GM18951 (cell line): ENCODE results near the gene CMIP.

ENCODE experiments used
- POLR2A ChIP-seq: IDR thresholded peaks from 4 replicates; pipeline ENCODE4 v1.6.1; 2011; ENCODE audit warnings: mild to moderate bottlenecking; ENCODE audit not compliant: insufficient read length, insufficient read depth; ENCODE audit errors: extremely low read depth
- in situ Hi-C: fragments of 300-500 bp; cut with MboI; formaldehyde crosslinking; loops from one replicate; pipeline ENCODE4 v1.12.0; 2022; ENCODE audit warnings: low sequenced_read_pairs, mixed read lengths, inconsistent platforms; ENCODE audit not compliant: unreplicated experiment

The CMIP gene

GRCh38 chr16:81608523-81609209, 164.1 kb downstream of the CMIP start:
- no peak for TF ChIP-seq POLR2A
- in situ Hi-C loops: no loop called here

DNA sequence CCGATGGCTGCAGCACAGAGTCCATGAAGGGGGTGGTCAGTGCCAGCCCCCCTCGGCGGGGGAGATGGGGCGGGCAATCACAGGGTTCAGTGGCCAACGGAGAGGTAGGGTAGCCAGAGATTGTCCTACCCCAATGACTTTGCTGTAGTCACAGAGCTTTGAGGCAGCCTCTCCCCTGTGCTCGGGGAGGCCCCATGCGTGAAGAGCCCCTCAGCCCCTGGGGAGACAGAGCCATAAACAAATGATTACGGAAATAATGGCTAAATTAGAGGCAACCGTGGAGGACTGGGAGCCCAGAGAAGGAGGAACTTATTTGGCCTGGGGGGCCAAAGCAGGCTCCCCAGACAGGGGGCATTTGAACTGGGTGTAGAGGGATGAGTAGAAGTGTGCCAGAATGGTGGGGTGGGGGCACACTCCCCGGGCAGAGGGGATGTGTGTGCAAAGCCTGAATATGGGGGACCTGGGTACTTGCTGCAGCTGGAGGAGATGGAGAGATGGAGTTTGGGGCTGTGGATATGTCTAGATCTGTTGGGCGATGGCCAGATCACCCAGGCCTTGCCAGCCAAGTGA, 164.8 kb downstream of the CMIP start:
- no peak for TF ChIP-seq POLR2A
- in situ Hi-C loops: no loop called here

DNA sequence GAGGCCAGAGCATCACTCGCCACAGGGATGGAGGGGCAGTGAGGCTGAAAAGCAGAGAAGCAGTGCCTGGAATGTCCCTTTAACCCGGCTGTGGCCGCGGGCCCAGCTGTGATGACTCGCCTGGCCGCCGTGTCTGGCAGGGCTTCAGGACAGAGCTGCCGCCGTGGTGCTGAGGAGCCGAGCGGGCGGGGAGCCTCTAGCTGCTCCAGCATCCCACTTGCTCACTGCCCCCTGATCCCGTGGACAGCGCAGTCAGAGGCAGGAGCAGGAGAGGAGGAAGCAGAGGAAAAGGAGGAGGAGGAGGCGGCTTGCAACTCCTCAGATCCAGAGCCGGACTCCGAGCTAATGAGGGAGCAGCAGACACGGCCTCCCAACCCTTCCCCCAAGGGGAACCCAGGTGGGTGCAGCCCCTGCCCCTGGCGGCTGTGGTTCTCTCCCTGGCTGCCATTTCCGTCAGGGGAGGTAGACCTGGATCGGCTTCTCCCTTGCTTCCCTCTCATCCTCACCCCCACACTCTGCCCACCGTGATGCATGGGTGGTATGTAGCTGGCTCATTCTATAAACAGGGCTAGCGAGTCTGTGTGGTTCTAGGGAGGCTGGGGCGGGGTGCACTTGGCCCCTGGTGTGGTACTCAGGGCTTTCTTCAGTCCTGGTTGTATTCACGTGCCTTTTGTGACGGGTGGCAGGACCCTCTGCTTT, 165.7 kb downstream of the CMIP start:
- TF ChIP-seq POLR2A: no peak
- in situ Hi-C loops: loop anchor here (10.0 kb wide), 1 partner anchor 205 kb away; no protein-coding TSS in a partner anchor

DNA sequence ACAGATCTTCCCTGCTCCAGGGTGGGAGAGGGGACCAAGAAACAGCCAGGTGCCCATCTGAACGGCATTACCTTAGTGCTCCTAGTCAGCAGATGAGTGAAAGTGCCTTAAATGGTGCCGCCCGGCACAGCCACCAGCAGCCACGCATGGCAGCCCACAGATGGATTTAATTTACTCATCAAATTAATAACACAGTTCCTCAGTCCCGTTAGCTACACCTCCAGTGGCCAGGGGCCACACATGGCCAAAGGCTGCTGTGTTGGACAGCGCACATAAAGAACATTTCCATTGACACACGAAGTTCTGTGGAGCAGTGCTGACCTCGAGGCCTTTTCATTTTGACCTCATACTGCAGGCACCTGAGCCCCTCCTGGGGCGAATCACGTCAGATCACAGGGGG, 166.3 kb downstream of the CMIP start:
- in situ Hi-C loops: loop anchor here (10.0 kb wide), 1 partner anchor 206 kb away; no protein-coding TSS in a partner anchor
- no peak for TF ChIP-seq POLR2A

DNA sequence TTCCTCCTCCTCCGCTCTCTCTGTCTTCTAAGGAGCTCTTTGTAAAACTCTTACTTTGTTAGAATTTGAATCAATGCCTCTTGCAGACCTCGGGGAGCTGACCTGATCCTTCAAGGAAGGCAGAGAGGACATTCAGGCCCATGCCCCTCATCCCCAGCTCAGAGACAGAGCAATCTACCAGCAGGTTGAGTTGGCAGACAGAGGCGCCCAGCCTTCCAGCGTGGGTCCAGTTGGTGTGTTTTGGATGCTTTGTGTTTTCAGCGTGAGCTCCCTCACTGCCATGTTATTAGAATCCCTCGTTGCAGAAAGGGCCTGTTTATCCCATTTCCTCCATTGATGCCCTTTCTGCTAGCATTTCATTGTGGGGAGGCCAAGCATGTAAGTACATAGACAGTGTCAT, 167.1 kb downstream of the CMIP start:
- TF ChIP-seq POLR2A: no peak
- in situ Hi-C loops: loop anchor here (10.0 kb wide), 1 partner anchor 207 kb away; no protein-coding TSS in a partner anchor

- TF ChIP-seq POLR2A: no peak
- in situ Hi-C loops: loop anchor here (10.0 kb wide), 1 partner anchor 208 kb away; no protein-coding TSS in a partner anchor
These were observed 167.9 kb downstream of the CMIP start for GRCh38 chr16:81612351-81613163.

GRCh38 chr16:81614171-81614570, 169.6 kb downstream of the CMIP start:
- TF ChIP-seq POLR2A: no peak
- in situ Hi-C loops: loop anchor here (10.0 kb wide), 1 partner anchor 209 kb away; no protein-coding TSS in a partner anchor

- no peak for TF ChIP-seq POLR2A
- in situ Hi-C loops: loop anchor here (10.0 kb wide), 1 partner anchor 210 kb away; no protein-coding TSS in a partner anchor
These were observed 170.2 kb downstream of the CMIP start for GRCh38 chr16:81614654-81615359.

GRCh38 chr16:81615411-81615810, 170.8 kb downstream of the CMIP start:
- no peak for TF ChIP-seq POLR2A
- in situ Hi-C loops: loop anchor here (10.0 kb wide), 1 partner anchor 211 kb away; no protein-coding TSS in a partner anchor

DNA sequence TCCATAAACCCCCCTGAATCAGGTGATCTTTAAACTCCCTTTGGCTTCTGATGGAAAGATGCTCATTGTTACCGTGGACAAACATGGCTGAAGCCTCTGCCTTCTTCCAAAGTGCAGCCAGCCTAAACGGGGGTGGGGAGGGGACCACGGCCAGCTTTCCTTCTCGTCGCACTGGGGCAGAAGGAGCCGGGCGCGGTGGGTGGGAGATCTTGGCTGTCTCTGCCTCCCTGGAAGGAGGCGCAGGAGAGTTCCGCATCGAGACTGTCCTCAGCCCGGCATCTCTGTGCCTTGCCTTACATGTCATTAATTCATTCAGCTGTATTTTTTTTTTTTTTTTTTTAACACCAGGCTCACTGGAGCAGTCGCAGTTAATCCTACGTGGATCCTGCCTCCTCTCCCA, 171.2 kb downstream of the CMIP start:
- no peak for TF ChIP-seq POLR2A
- in situ Hi-C loops: loop anchor here (10.0 kb wide), 1 partner anchor 211 kb away; no protein-coding TSS in a partner anchor

DNA sequence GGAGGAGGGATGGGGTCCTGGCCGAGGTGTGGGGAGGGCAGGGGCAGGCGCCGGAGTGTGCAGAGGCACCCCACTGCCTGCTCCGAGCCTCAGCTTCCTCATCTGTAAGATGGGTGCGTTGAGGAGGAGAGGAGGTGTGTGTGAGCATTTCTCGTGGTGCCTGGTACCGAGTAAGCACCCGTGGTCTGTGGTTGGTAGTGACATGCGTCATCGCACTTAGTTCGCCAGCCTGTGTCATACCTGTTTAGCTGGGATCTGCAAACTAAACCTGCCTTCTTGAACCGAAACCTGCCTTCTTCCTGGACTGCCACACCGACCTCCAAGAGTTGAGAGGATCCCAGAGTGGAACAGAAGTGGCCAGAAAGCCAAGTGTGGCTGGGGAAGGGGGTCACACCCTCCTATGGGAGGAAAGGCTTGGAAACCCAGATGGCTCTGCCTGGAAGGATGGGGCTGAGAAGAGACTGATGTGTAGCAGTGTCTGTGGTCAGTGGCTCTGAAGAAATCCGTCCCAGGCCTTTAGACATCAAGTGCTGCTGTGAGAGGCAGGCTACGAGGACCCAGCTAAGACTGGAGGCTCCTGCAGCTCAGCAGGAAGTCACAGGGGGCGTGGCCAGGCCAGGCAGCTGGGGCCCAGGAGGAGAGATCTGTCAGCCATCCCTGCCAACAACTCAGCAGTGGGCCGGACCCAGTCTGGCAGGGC, 171.9 kb downstream of the CMIP start:
- no peak for TF ChIP-seq POLR2A
- in situ Hi-C loops: loop anchor here (10.0 kb wide), 1 partner anchor 212 kb away; no protein-coding TSS in a partner anchor

DNA sequence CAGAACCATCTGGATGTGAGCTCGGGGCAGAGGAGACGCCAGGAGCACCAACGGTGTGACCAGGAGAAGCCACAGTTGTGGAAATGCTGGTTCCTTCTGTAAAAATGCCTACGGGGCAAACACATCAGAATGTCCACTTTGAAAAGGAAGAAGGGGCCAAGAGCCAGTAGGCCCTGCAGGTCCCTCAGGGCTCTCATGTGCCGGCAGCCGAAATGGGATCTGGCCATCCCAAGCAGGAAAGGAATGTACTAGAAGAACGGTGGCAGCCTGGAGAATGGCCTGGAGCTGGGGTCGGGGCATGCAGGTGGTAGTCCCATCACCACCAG, 172.4 kb downstream of the CMIP start:
- TF ChIP-seq POLR2A: no peak
- in situ Hi-C loops: loop anchor here (10.0 kb wide), 1 partner anchor 212 kb away; no protein-coding TSS in a partner anchor
